Skeletal muscle tissue (tissue), 4 donors: ENCODE measurements around the gene NFE2L2. TPM values are rescaled to one million over a fixed set of nuclear protein-coding genes. Genes with fewer than 3 reads are reported as not detected.
"Not testable (repeated sequence)": the region's sequence is repeated elsewhere in the genome, so short reads cannot be mapped to it uniquely, and the experiment has no call there.

Experiments
- H3K27ac ChIP-seq: one replicate; pipeline ENCODE4 v1.7.0; 2013; ENCODE audit warnings: mild to moderate bottlenecking, low read depth, low read length, inconsistent platforms
- H3K27me3 ChIP-seq, 3 donors: one replicate each; pipeline ENCODE4 v1.7.0; 2013; ENCODE audit warnings: low read length in 3 of 3; ENCODE audit not compliant: control insufficient read depth in 3 of 3, insufficient read depth in 3 of 3
- H3K36me3 ChIP-seq, 3 donors: one replicate each; pipeline ENCODE4 v1.7.0; 2013; ENCODE audit warnings: low read length in 3 of 3; ENCODE audit not compliant: control insufficient read depth in 3 of 3, insufficient read depth in 3 of 3
- H3K4me1 ChIP-seq, 3 donors: one replicate each; pipeline ENCODE4 v1.7.0; 2013; ENCODE audit warnings: low read length in 3 of 3, mild to moderate bottlenecking in 3 of 3; ENCODE audit not compliant: control insufficient read depth in 3 of 3, insufficient read depth in 3 of 3
- H3K4me3 ChIP-seq, 3 donors: one replicate each; pipeline ENCODE4 v1.7.0; 2013; ENCODE audit warnings: low read length in 3 of 3
- H3K9ac ChIP-seq, 3 donors: one replicate each; pipeline ENCODE4 v1.7.0; 2013; ENCODE audit warnings: low read length in 3 of 3, mild to moderate bottlenecking in 3 of 3, moderate library complexity in 2 of 3, low read depth in 1 of 3
- H3K9me3 ChIP-seq, 3 donors: one replicate each; pipeline ENCODE4 v1.7.0; 2013; ENCODE audit warnings: low read length in 3 of 3; ENCODE audit not compliant: control insufficient read depth in 3 of 3
- total RNA-seq: library from RNA; depleted of rRNA; stranded (reverse); fragments of >200 nt; gene quantifications from one replicate; pipeline ENCODE4 v1.2.3, GENCODE V29; 2014
- donor health status: Osteomylitis.

Gene NFE2L2
- total RNA-seq, 1 donor from 2014 or later = 21.4 TPM

- H3K27me3 ChIP-seq = no peaks in the 10 kb centered on the region
- H3K9me3 ChIP-seq = no peaks in the 10 kb centered on the region
- H3K4me3 ChIP-seq = peak overlapping the region in 2 of 3 donors; percentile 44 to 46
- no peaks in the 10 kb centered on the region for H3K36me3 ChIP-seq
- peaks cover 66 to 75% (median 69%) of the 10 kb centered on the region in 3 donors for H3K4me1 ChIP-seq
- H3K9ac ChIP-seq = peak overlapping the region; percentile 24 to 42 (median 35)
- peak overlapping the region; percentile 83 for H3K27ac ChIP-seq
These were observed 13.4 kb downstream of the NFE2L2 start for GRCh38 chr2:177251165-177251542.

- no peaks in the 10 kb centered on the region for H3K36me3 ChIP-seq
- H3K9me3 ChIP-seq = no peaks in the 10 kb centered on the region
- no peaks in the 10 kb centered on the region for H3K27me3 ChIP-seq
- H3K4me1 ChIP-seq = peaks cover 64 to 74% (median 69%) of the 10 kb centered on the region in 3 donors
- H3K27ac ChIP-seq = peak overlapping the region; percentile 83
- peak overlapping the region in 1 of 3 donors; percentile 49 for H3K4me3 ChIP-seq
- H3K9ac ChIP-seq = peak overlapping the region in 1 of 3 donors; percentile 24
These were observed 14.1 kb downstream of the NFE2L2 start for GRCh38 chr2:177250461-177250860.

GRCh38 chr2:177249038-177249437 lies 15.5 kb downstream of the NFE2L2 start:
- Histone ChIP-seq H3K27ac (peak overlapping the region; percentile 14), H3K9me3 (no peaks in the 10 kb centered on the region), H3K36me3 (no peaks in the 10 kb centered on the region), H3K4me3 (no peak overlapping the region), H3K27me3 (no peaks in the 10 kb centered on the region), H3K9ac (no peak overlapping the region), H3K4me1 (peaks cover 56 to 73% (median 63%) of the 10 kb centered on the region in 3 donors)

- no peaks in the 10 kb centered on the region for H3K36me3 ChIP-seq
- H3K27ac ChIP-seq = no peak overlapping the region
- H3K4me1 ChIP-seq = peaks cover 58 to 73% (median 66%) of the 10 kb centered on the region in 3 donors
- H3K9me3 ChIP-seq = no peaks in the 10 kb centered on the region
- no peaks in the 10 kb centered on the region for H3K27me3 ChIP-seq
- H3K4me3 ChIP-seq = no peak overlapping the region
- peak overlapping the region in 1 of 3 donors; percentile 24 for H3K9ac ChIP-seq
These were observed 16.7 kb downstream of the NFE2L2 start for GRCh38 chr2:177247693-177248262.

- H3K4me3 ChIP-seq, H3K27me3 ChIP-seq, H3K36me3 ChIP-seq, H3K9me3 ChIP-seq, H3K27ac ChIP-seq, H3K9ac ChIP-seq: not testable (repeated sequence)
- peaks cover 57 to 72% (median 67%) of the 10 kb centered on the region in 3 donors for H3K4me1 ChIP-seq
These were observed 17.9 kb downstream of the NFE2L2 start for GRCh38 chr2:177246523-177247030.

- H3K27me3 ChIP-seq = no peaks in the 10 kb centered on the region
- H3K36me3 ChIP-seq = no peaks in the 10 kb centered on the region
- H3K27ac ChIP-seq = peak overlapping the region; percentile 53
- H3K9ac ChIP-seq = peak overlapping the region in 2 of 3 donors; percentile 34 to 40
- no peaks in the 10 kb centered on the region for H3K9me3 ChIP-seq
- H3K4me1 ChIP-seq = peaks cover 56 to 70% (median 64%) of the 10 kb centered on the region in 3 donors
- peak overlapping the region in 1 of 3 donors; percentile 35 for H3K4me3 ChIP-seq
These were observed 18.5 kb downstream of the NFE2L2 start for GRCh38 chr2:177246000-177246399.

GRCh38 chr2:177245010-177245422 lies 19.5 kb downstream of the NFE2L2 start:
- Histone ChIP-seq H3K9ac (no peak overlapping the region), H3K4me1 (peaks cover 58 to 70% (median 63%) of the 10 kb centered on the region in 3 donors), H3K27ac (peak overlapping the region; percentile 53)

GRCh38 chr2:177244244-177244771 lies 20.2 kb downstream of the NFE2L2 start:
- no peaks in the 10 kb centered on the region for H3K27me3 ChIP-seq
- no peak overlapping the region for H3K9ac ChIP-seq
- H3K4me1 ChIP-seq = peaks cover 63 to 73% (median 65%) of the 10 kb centered on the region in 3 donors
- H3K27ac ChIP-seq = peak overlapping the region; percentile 53
- no peak overlapping the region for H3K4me3 ChIP-seq
- no peaks in the 10 kb centered on the region for H3K9me3 ChIP-seq
- H3K36me3 ChIP-seq = no peaks in the 10 kb centered on the region

More at GRCh38 chr2:177245010-177245422, 19.5 kb downstream of the NFE2L2 start:
- Histone ChIP-seq H3K27me3 (no peaks in the 10 kb centered on the region), H3K4me3 (no peak overlapping the region), H3K9me3 (no peaks in the 10 kb centered on the region), H3K36me3 (no peaks in the 10 kb centered on the region)

- no peaks in the 10 kb centered on the region for H3K9me3 ChIP-seq
- peak overlapping the region in 1 of 3 donors; percentile 8 for H3K4me3 ChIP-seq
- H3K9ac ChIP-seq = no peak overlapping the region
- peak overlapping the region; percentile 89 for H3K27ac ChIP-seq
- peaks cover 62 to 76% (median 68%) of the 10 kb centered on the region in 3 donors for H3K4me1 ChIP-seq
- H3K27me3 ChIP-seq = no peaks in the 10 kb centered on the region
- no peaks in the 10 kb centered on the region for H3K36me3 ChIP-seq
These were observed 21.1 kb downstream of the NFE2L2 start for GRCh38 chr2:177243476-177243875.

GRCh38 chr2:177243073-177243472 lies 21.5 kb downstream of the NFE2L2 start:
- H3K27me3 ChIP-seq = no peaks in the 10 kb centered on the region
- H3K9me3 ChIP-seq = no peaks in the 10 kb centered on the region
- H3K36me3 ChIP-seq = no peaks in the 10 kb centered on the region
- H3K4me1 ChIP-seq = peaks cover 65 to 77% (median 69%) of the 10 kb centered on the region in 3 donors
- H3K9ac ChIP-seq = peak overlapping the region in 1 of 3 donors; percentile 36
- peak overlapping the region; percentile 4 to 53 (median 8) for H3K4me3 ChIP-seq
- H3K27ac ChIP-seq = peak overlapping the region; percentile 89
